HG02571 (cell line): ENCODE data around the gene NUDT14.

ENCODE experiments used
- ATAC-seq: cut with Tn5 transposase; IDR thresholded peaks from one replicate; pipeline ENCODE4 v1.9.1; 2021; ENCODE audit warnings: mild to moderate bottlenecking, moderate library complexity; ENCODE audit not compliant: unreplicated experiment

NUDT14 gene

DNA sequence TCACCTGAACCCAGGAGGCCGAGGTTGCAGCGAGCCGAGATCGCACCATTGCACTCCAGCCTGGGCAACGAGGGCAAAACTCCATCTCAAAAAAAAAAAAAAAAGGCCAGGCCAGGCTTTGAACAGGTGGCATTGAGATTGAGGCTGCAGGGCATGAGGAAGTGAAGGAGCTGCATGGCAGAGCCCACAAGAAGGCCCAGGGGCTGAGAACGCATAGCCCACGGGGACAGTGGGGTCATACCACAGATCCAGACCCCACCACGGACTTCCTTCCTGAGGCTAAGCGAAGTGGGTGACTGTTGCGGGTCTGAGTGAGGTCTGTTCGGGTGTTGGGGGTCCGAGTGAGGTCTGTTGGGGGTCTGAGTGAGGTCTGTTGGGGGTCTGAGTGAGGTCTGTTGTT is 20.3 kb downstream of the NUDT14 start:
- ATAC-seq, result no peak

- no peak for ATAC-seq
Observed at GRCh38 chr14:105159344-105159743, 21.8 kb downstream of the NUDT14 start.

- no peak for ATAC-seq
Observed at GRCh38 chr14:105158794-105159193, 22.3 kb downstream of the NUDT14 start.

DNA sequence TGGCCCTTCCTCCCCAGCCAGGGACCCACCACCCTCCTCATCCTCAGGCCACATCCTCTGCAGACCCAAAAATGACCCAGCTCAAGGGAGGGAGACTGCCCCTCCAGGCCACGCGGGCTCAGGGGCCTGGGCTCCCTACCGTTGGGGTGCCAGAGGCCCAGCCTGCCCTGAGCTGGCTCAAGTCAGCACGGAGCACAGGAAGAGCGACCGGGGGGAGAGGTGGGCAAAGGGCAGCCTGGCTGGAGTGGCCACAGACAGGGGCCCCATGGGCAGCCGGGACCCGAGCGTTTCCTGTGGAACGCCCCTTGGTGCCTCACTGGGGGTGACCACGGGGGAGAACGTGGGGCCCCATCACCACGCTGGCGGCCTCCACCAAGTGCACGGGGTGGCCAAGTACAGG is 23.2 kb downstream of the NUDT14 start:
- no peak for ATAC-seq

DNA sequence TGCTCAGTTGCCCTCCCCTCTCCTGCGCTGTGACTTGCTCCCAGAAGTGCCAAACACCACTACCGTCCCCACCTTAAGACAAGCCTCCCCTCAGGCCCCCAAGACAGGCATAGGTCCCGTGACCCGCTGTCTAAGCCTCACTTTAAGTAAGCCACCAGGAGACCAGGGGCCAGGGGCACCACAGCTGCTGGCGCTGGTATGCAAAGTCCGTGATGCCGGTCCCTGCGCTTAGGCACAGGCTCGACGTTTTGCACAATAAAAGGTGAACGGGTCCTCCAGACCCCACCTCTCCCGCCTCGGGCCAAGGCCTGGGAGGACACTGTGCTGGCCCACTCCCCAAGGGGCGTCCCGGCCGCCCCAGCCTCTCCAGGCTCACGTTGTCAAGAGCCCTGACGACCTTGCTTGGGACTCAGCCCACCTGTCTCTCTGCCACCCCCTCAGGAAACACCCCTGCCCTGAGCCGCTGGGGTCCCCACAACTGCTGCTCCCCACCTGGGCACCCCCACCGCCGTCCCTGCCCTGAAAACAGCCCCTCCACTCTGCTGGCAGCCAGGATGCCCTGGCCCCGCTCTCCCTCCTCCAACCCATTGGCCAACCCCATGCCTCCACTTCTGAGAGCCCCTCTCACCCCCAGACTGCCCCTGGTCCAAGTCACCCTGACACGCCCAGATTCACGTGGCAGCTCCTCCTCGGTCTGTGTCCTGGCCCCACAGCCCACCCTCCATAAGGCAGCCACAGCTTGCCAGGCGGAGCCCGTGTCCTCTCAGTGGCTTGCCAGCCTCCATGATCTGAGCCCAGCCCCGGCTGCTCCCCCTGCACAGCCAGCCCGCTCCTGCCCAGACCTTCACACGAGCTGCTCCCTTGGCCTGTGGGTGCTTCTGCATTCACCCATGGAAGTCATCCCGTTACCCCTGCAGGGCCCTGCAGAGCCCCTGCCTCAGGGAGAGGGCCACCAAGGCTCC is 24.4 kb downstream of the NUDT14 start:
- no peak for ATAC-seq

GRCh38 chr14:105155681-105156413 is 25.3 kb downstream of the NUDT14 start:
- no peak for ATAC-seq

- ATAC-seq, result no peak
Observed at GRCh38 chr14:105155071-105155651, 26.0 kb downstream of the NUDT14 start.

- no peak for ATAC-seq
Observed at GRCh38 chr14:105154476-105154871, 26.6 kb downstream of the NUDT14 start.

DNA sequence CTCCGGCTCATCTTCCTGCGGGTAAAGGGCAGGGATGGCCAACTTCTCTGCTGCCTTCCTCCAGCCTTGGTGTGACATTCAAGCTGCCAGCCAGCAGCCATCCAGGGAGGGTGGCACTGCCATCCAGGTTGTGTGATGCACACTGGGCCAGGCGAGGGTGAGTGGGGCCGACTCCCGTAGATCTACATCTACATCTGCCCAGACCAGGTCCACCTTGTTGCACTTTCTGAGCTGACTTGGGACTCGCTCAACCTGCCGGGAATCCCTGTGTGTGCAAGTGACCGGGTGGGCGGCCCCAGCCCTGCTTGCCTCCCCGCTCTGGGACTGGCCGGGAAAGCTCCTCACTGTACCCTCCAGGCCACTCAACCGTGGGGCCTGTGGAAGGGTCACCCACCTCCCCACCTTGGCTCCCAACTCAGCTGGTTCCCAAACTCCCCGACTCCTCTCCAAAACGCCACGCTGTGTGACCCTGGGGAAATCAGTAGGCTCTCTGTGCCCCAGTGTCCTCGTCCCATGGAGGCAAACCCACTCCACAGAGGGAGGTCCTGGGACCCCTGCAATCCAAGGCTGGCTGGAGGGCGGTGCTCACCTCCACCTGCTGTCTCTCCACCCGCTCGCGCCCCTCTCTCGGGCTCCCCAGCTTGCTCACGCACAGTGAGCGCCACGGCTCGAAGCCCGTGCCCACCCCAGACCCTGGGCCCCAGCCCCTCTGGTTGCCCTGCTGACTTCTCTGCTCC is 27.2 kb downstream of the NUDT14 start:
- no peak for ATAC-seq

DNA sequence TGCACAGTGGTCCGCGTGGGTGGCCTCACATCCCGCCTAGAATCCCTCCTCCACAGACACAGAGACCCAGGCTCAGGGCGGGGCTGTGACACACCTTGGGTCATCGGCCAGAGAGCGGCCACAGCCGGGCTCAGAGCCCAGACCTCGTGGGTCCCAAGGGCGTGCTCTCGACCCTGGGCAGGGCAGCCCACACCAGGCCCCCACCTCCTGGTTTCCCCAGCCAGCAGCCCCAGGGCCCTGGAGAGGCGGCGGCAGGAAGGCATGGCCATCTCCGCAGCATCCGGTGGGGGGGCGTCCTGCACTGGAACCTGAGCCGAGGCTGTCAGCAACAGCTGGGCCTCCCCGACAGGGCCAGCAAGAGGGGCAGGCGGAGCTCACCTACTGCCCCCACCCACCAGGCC is 27.8 kb downstream of the NUDT14 start:
- ATAC-seq, result no peak

DNA sequence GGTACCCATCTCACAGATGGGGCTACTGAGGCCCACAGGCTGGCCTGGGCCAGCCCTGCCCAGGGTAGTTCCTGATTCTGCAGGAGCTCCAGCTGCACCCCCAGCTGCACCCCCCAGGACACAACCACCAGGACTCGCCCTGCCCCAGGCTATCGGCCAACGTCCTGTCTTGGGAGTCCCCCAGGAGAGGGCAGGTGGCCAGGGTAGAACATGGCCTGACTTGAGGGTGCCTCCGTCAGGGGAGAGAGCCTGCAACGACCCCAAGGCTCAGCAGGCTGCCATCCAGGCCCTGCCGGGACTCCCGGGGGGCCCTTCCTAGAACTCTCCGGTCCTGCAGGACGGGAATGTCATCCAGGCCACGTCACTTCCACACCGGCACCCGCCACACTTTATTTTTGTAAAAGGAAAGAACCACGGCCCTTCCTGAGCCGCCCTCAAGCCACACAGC is 28.3 kb downstream of the NUDT14 start:
- no peak for ATAC-seq

GRCh38 chr14:105151838-105152793 is 29.0 kb downstream of the NUDT14 start:
- no peak for ATAC-seq

- no peak for ATAC-seq
Observed at GRCh38 chr14:105151084-105151837, 29.9 kb downstream of the NUDT14 start.

DNA sequence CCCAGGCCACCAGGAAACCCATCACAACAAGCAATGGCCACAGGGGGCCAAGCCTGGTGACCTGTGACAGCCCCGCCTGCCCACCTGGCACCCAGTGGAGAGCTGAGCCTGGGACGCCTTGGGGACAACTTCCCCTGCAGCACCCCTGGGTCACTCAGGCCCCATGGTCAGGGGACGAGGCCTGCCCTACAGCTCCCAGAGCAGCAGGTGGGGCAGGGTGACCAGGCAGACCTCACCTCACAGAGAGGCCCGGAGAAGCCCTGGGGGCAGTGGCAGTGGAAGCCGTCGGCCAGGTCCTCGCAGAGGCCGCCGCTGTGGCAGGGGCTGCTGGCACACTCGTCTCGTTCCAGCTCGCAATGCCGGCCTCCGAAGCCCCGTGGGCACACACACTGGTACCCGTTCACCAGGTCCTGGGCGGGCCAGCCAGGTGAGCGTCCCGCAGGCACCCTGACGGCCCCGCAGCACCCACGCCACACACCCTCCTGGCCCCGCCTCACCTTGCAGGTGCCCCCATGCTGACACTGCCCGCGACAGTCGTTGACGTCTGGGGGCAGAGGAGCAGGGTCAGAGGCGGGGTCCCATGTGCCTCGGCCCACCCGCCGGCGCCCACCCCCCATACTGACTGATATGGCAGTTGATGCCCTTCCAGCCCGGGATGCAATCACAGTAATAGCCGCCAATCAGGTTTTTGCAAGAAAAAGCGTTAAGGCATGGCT is 30.6 kb downstream of the NUDT14 start:
- no peak for ATAC-seq

DNA sequence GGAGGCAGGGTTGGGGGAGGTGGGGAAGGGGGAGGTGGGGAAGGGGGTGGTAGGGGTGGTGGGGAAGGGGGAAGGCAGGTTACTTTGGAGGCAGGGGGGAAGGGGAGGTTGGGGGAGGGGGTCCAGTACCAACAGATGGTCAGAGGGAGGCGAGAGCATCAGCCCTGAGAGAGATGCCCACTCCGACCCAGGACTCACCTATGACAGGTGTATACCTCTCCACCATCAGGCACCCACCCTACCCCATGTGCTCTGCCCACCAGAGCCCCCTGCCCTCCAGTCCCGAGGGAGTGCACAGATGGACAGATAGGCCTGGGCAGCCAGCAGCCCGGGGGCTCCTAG is 31.1 kb downstream of the NUDT14 start:
- ATAC-seq, result no peak

DNA sequence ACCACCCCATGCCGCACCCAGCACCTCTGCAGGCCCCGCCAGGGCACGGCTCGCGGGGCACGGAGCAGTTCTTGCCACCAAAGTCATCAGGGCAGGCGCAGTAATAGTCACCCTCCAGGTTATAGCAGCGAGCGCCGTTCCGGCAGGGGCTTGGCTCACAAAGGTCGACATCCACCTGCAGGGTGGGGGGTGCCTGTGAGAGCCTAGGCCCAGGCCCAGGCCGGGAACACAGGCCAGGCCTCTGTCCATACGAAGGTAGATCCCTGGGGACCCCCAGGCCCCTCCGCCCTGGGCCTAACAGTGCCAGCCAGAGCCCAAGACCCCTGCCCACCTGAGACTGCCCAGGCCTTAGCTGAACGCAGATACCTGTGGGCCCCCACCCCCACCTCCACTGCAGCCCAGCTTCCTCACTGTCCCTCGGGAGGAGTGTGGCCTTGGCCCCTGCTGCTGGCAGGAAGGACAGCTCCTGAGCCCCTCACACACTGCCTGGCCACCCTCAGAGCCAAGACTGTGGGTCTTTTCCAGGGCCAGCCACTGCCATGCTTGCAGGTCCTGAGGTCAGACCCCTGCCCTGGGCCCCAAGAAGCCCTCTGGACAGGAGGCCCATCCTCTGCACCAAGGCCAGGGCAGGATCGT is 31.8 kb downstream of the NUDT14 start:
- no peak for ATAC-seq

DNA sequence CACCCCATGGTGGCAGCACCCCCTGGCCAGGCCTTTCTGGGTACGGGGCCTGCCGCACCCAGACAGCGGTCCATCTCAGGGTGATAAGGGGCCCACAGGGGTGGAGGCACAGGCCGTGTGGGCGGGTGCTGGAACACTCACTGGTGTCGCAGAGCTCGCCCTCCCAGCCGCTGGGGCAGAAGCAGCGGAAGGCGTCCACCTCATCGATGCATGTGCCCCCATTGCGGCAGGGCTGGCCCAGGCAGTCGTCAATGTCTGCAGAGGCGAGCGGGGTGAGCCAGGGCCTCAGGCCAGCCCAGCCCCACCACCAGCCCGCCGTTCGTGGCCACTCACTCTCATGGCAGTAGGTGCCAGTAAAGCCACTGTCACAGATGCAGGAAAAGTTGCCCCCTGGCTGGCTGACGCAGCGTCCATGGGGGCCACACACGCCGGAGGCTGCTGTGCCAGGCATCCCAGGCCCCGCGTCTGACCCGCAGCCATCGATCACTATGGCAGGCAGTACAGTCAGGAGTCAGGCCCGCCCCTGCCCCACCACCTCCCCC is 32.4 kb downstream of the NUDT14 start:
- ATAC-seq, result no peak
